Stimulated activated CD4-positive, alpha-beta T cell treated with anti-CD3 and anti-CD28 coated beads, Interleukin-2, amount 100 ng/mL, for 24 hours (primary cell): ENCODE data around the gene CPNE1.

Experiments
- DNase-seq, 2 donors: peaks; one replicate each; pipeline ENCODE4 v3.0.0-alpha.2; 2020

CPNE1 gene

DNA sequence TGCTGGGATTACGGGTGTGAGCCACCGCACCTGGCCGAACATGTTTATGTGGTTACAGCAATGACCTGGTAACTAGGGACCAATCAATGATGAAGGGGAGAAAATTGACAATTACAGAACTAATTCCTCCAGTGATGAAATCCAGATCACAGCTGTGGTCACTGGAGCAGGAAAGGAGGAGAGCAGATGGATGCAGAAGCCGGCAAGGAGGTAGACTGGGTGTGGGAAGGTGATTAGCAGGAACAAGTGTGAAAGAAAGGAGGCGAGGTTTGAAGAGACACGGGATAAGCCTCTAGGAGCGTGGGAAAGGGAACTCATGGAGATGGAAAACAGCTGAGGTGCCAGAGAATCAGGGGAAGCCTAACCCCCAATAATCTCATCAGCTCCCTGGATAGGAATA is 66.2 kb downstream of the CPNE1 start:
- DNase-seq, result no peak

DNA sequence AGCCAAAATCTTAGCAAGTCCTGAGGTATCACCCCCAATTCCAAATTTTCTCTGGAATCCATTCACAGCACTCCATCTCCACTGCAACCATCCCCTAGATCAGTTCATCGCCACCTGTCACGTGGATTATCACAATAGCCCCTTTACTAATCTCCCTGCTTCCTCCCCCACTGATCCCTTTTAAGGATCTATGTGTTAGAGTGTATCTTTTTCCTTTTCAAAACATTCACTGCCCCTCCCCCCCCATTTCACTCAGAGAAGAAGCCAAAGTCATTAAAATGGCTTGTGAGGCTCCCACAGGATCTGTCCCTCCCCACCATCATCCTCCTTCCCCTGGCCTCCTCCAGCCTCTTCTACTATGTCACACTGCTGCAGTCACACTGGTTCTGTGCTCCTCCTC is 67.5 kb downstream of the CPNE1 start:
- DNase-seq, result no peak

DNA sequence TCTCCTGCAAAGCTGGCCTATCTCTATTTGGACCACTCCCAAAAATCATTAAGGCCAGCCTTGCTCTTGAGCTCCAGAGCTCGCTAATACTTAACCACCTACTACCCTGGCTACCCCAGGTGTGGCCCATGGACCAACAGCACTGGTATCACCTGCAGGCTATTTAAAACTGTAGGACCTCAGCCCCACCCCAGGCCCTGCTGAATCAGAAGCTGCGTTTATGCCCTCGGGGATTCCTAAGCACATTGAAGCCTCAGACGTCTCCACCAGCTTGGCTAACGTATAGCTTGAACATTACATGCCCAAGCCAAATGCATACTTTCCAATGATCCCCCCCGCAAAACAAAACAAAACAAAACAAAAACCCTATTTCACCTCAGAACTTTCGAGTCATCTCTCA is 68.8 kb downstream of the CPNE1 start:
- DNase-seq, result no peak

DNA sequence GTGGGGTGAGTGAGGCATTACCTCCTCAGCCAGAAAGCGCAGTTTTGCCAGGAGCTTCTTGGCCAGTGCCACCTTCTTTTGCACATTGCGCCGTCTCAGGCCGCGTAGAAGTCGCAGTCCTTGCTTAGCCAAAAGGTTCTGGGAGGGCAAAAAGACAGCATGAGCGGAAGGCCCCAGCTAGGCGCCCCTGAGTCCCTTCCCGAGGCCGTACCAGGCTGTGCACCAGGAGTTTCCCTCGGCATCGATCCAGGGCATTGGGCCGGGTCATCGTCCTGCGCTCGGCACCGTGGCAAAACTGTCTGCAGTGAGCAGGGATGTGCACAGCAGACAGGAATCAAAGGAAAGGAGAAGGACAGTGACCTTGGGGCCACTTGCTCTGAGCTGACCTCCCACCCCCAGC is 69.2 kb downstream of the CPNE1 start:
- DNase-seq, result no peak

DNA sequence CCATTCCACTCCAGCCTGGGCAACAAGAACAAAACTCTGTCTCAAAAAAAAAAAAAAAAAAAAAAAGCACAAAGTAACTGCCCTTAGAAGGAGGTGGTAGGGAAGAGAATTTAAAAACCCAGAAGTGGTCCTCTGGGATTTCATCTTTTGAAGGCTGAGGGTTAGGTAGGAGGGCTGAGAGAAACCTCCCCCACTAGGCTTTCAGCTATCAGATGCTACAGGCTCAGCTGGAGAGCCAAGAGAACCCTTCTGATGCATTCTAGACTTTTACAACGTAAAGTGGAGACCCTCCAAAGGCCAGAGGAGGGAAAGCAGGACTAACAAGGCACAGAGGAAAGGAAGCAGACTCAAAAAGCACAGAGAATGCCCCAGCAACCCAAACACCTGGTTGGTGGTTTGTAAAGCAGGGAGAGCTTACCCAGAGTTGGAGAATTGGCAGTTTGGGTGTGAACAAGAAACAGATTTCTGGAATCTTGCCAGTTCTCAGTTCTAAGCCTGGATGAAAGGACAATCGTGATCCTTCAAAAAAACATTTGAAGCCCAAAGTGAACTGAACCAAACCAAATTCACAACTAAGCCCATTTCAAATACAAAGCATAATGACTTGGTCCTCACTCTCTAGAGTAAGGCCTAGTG is 72.2 kb downstream of the CPNE1 start:
- DNase-seq, result no peak

DNA sequence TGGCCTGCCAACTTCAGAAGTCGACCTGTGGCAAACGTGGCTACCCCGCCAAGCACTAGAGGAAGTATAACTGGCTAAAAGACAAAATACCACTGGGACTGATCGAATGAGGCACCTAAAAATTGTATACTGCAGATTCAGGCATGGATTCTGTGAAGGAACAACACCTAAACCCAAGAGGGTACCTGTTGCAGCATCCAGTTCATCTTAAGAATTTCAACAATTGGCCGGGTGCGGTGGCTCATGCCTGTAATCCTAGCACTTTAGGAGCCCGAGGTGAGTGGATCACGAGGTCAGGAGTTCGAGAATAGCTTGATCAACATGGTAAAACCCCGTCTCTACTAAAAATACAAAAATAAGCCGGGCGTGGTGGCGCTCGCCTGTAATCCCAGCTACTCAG is 76.3 kb downstream of the CPNE1 start:
- DNase-seq, result no peak

DNA sequence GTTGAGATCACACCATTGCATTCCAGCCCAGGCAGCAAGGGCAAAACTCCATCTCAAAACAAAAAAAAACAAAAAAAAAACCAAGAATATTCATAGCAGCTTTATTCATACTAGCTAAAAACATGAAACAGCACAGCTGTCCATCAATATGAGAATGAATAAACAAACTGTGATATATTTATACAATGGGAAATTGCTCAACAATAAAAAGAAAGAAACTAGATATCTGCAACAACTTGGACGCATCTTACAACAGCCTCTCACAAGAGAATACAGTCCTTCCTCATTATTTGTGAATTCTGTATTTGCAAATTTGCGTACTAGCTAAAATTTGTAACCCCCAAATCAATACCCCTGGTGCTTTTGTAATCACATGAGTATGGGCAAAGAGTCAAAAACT is 77.3 kb downstream of the CPNE1 start:
- no peak for DNase-seq

DNA sequence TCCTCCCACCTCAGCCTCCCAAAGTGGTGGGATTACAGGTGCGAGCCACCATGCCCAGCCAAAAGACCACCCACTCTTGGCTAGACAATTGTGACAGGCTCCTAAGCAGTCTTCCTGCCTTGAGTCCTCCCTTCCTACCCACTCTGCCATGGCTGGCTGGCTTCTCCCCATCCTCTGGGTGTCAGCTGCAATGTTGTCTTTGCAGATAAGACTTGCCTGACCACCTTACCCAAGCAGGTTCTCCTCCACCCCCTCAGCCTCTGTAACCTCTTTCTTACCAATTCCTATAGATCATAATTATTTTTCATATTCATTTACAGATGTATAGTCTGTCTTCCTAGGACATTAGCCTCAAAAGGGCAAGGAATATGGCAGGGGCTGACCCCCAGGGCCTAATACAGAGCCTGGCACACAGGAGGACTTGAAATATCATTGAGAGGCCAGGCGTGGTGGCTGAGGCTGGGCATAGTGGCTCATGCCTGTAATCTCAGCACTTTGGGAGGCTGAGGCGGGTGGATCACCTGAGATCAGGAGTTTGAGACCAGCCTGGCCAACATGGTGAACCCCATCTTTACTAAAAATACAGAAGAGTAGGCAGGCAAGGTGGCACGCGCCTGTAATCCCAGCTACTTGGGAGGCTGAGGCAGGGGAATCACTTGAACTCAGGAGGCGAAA is 77.8 kb downstream of the CPNE1 start:
- no peak for DNase-seq

DNA sequence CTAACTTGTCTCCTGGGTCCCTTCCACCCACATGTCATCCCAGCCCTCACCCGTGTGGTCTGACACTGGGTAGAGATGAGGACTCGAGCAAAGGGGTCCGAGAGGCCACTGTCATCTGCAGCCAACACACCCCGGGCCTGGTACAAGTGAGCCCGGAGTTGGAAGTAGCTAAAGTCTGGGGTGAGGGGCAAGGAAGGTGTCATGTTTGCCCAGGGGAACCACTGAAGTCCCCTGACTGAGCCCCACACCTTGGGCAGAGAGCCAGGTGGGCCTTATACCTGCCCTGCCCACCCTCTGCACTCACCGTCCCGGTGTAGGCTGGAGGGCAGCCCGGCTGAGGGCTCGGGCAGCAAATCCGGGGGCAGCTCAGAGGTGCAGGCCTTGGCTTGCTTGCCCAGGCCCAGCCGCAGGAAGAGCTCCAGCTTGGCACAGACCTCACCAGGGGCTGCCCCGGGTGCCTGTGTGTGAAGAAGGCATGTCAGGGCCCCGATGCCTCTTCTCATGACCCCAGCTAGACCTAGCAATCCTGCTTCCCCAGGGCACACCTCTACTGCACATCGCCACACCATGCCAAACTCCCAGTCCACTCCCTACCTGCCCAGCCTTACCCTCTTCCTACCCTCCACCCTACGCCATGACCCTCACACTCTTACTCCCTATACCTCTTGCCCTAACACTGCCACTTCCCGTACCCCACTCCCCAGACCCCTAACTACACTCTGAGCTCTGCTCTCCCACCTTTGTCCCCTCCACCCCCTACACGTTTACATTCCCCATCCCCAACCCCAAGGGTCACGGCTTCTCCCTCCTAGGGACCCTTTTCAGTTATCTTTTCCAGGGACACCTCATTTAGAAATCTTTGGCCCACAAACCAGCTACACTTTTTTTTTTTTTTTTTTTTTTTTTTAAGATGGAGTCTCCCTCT is 80.8 kb downstream of the CPNE1 start:
- no peak for DNase-seq

DNA sequence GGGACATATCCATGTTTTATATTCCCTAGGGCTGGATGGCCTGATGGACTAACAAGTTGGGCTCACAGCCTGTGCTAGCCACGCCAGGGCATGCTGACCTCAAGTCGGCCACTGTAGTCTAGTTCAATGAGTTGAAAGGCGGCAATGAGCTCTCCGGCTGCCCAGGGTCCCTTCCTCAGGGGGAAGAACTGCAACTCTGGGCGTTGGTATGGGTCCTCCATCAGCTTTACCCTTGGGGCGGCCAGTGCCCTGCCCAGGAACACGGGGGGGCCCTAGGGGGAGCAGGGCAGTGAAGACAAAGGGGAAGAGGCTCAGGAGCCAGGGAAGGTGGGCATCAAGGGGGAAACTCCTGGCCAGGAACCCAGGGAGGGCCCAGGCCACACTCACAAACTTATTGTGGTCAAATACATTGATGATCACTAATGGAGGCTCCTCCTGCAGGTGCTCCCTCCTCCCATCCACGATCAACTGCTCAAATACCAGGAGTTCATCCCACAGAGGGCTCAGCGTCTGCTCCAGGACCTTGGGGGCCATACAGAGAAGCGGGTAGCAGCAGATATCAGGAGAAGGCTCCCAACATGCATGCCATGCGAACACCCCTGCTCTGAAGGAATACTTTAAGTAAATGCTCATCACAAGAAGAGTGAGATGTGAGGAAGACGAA is 81.8 kb downstream of the CPNE1 start:
- no peak for DNase-seq

DNA sequence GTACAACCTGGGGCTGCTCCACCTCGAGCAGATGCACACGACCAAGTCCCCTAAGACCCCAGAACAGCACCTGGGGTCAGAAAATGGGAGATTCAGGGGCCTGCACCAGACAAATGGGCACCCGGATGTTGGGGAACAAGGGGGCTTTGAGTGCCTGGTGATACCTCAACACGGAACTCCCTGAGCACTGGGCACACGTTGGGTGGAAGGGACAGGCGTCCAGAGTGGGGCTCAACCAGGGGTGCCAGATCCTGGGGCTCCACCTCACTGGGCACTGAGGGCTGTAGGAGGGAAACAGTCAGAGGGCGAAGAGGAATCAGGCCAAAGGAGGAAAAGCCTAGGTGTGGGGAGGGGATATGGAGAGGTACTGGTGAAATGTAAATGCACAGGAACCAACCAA is 82.6 kb downstream of the CPNE1 start:
- DNase-seq, result no peak

DNA sequence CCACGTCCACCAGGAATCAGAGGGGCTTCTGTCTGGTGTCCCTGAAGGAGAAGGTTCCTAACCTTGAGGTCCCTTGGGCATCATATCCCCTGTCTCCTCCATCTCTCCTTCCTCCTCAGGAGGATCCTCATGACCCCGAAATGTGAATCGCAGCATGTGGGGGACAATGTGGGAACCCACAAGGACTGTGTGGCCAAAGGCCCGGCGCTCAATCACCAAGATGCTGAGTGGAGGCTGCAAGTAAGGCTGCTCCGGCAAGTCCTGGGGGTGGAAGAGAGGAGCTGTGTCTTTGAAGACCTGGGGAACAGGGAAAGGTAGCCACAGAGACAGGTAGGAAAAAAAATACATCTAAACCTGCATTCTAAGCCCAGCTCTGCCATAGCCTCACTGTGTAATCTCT is 85.5 kb downstream of the CPNE1 start:
- no peak for DNase-seq

DNA sequence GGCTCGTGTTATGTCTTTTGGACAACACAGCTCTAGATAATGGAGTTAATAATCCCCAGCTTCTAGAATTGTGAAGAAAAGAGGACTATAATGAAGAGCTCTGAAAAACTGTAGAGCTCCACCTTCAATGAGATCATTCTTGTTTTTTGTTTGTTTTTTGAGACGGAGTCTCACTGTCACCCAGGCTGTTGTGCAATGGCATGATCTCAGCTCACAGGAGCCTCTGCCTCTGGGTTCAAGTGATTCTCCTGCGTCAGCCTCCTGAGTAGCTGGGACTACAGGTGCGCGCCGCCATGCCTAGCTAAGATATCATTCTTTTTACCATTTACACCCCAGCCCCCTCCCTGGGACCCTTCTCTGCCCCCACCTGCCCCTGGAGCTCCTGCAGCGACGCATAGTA is 86.2 kb downstream of the CPNE1 start:
- DNase-seq, result no peak

DNA sequence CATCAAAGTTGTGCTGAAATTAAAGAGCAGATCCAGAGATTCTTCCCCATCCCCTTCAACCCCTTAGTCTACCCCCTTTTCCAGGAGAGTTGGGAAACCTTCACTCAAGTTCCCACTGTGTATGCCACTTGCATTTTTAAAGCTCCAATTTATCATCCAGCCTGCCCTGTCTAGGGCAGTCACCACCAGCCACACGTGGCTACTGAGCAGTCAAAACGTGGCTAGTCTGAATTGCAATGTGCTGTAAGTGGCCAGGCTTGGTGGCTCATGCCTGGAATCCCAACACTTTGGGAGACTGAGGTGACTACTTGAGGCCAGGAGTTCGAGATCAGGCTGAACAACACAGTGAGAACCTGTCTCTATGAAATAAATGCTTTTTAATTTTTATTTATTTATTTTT is 87.9 kb downstream of the CPNE1 start:
- no peak for DNase-seq
